Suprapubic skin (tissue), 4 donors: ENCODE data around the gene HAGH.

Experiments used
- CTCF ChIP-seq, 2 donors: fragments of 200-600 bp in 1 of 2; fragments of 450-650 bp in 1 of 2; sonication (generic) in 1 of 2; IDR thresholded peaks; one replicate each; pipeline ENCODE4 v1.5.1; 2016 to 2019; ENCODE audit warnings: antibody characterized with exemption in 2 of 2, mild to moderate bottlenecking in 1 of 2, moderate library complexity in 1 of 2
- EP300 ChIP-seq: sonication (generic); formaldehyde crosslinking; IDR thresholded peaks from one replicate; pipeline ENCODE4 v1.6.1; 2017; ENCODE audit warnings: antibody characterized with exemption
- POLR2A ChIP-seq, 2 donors: fragments of 450-650 bp; IDR thresholded peaks; one replicate each; pipeline ENCODE4 v1.6.1; 2017; ENCODE audit warnings: antibody characterized with exemption in 2 of 2, mild to moderate bottlenecking in 2 of 2, moderate library complexity in 2 of 2
- POLR2AphosphoS5 ChIP-seq, 3 donors: sonication (generic); formaldehyde crosslinking; IDR thresholded peaks; one replicate each; pipeline ENCODE4 v1.6.1; 2017; ENCODE audit warnings: antibody characterized with exemption in 3 of 3

DNA sequence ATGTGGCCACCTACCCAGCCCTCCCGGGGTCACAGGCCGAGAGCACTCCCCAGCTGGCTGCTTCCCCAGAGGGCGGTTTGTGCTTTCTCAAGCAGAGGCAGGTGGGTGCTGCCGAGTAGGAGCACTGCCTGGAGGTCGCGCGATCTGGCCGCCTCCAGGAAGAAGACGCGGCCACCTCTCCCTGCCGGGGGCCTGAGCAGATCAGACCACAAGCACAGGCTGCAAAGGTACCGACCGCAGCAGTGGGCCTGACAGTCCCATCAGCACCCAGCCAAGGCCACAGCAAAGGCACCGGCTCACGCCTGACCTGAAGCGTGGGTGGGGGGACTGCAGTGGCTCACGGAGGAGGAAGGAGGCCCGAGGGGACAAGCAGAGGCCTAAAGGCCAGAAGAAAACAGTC lies 17.9 kb downstream of the HAGH start:
- TF ChIP-seq EP300 (no peak), CTCF (IDR thresholded peaks at IDR 0.05) (no peak), POLR2A (IDR thresholded peaks at IDR 0.05) (no peak), POLR2AphosphoS5 (IDR thresholded peaks at IDR 0.05) (no peak)
